ENCODE results near the gene LRP10. TPM values are rescaled to one million over a fixed set of nuclear protein-coding genes. Genes with fewer than 3 reads are reported as not detected.

LRP10 gene
- total RNA-seq, 4 donors from 2014 or later = 73.5 to 125 (median 96.6) TPM

DNA sequence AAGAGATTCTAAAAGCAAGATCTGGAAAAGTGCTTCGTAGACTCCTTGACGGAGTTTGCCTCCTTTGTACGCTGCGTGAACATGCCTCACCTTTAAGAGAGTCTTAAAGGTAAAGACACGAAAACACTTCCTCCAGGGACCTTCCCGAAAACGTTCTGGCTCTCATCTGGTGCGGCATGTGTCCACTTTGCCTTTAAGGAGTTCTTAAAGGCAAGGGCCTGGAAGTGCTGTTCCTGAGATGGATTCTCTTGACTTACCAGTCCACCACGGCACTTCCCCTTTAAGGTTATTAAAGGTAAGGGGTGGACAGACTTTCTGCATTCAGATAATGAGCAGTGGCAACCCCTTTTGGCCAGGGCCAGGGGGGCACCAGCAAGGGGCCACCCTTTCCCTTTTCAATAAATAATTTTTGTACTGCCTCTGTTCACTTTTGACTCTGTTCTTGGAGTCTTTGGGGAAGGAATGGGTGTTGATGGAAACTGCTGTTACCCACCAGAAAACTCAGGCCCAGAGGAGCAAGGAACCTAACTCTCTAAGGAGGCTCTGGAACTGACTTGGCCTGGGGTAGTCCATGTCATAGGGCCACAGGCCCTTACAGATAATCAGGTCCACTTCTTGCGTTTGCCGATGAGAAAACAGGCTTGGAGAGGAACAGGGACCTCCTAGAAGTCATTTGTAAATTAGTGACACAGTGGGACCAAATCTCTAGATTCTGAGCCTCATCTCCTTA, 15.9 kb downstream of the LRP10 start:
- ATAC-seq (ENCODE audit: low FRiP score) = peak; percentile 84
- no peak for DNase-seq (ENCODE audit: low spot score)
- TF ChIP-seq, protein P1, sequence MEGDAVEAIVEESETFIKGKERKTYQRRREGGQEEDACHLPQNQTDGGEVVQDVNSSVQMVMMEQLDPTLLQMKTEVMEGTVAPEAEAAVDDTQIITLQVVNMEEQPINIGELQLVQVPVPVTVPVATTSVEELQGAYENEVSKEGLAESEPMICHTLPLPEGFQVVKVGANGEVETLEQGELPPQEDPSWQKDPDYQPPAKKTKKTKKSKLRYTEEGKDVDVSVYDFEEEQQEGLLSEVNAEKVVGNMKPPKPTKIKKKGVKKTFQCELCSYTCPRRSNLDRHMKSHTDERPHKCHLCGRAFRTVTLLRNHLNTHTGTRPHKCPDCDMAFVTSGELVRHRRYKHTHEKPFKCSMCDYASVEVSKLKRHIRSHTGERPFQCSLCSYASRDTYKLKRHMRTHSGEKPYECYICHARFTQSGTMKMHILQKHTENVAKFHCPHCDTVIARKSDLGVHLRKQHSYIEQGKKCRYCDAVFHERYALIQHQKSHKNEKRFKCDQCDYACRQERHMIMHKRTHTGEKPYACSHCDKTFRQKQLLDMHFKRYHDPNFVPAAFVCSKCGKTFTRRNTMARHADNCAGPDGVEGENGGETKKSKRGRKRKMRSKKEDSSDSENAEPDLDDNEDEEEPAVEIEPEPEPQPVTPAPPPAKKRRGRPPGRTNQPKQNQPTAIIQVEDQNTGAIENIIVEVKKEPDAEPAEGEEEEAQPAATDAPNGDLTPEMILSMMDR (IDR thresholded peaks at IDR 0.05) = no peak

DNA sequence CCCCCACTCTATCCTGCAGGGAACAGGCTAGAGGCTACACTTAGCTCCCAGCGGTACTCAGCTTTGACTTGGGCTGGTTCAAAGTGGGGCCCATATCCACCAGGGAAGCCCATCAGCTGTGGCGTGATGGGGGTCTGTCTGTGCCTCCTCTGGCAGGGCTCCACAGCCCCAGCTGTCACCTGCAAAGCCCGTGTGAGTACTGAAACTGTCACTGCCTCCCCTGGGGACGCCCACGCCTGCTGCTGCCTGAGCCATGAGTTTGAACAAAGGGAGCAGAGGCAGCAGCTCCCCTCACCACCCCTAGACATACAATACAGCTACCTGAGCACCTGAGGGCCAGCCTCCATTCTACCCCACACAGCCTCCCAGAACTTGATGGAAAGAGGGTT, 16.4 kb downstream of the LRP10 start:
- DNase-seq (ENCODE audit: low spot score) = no peak
- TF ChIP-seq, protein P1 (IDR thresholded peaks at IDR 0.05) = no peak
- no peak for ATAC-seq (ENCODE audit: low FRiP score)

DNA sequence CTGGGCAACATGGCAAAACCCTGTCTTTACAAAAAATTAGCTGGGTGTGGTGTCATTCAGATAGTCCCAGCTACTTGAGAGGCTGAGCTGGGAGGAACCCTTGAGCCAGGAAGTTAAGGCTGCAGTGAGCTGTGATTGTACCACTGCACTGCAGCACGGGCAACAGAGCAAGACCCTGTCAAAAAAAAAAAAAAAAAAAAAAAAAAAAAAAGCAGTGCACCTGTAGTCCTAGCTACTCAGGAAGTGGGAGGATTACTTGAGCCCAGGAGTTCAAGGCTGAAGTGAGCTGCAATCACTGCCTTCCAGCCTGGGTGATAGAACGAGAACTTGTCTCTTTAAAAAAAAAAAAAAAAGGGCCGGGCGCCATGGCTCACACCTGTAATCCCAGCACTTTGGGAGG, 17.1 kb downstream of the LRP10 start:
- DNase-seq (ENCODE audit: low spot score) = no peak
- TF ChIP-seq, protein P1 (IDR thresholded peaks at IDR 0.05) = no peak
- ATAC-seq (ENCODE audit: low FRiP score) = no peak

DNA sequence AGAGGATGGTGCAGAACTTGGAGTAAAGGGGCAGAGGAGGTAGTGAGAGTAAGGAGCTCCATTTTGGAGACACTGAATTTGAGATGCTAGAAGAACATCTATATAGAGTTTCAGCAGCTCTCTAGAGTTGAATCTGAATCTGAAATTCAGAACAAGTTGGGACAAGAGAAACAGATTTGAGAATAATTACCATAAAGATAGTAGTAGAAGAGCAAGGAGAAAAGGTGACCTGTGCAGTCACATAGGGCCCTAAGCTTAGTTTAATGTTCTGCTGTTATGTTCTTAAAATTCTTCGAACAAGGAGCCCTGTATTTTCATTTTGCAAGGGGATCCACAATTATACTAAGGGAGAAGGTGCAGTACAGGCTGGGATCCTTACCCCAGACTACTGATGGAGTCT, 18.9 kb downstream of the LRP10 start:
- ATAC-seq (ENCODE audit: low FRiP score) (no peak), DNase-seq (ENCODE audit: low spot score) (no peak)
- TF ChIP-seq, protein P1 (IDR thresholded peaks at IDR 0.05) = no peak

DNA sequence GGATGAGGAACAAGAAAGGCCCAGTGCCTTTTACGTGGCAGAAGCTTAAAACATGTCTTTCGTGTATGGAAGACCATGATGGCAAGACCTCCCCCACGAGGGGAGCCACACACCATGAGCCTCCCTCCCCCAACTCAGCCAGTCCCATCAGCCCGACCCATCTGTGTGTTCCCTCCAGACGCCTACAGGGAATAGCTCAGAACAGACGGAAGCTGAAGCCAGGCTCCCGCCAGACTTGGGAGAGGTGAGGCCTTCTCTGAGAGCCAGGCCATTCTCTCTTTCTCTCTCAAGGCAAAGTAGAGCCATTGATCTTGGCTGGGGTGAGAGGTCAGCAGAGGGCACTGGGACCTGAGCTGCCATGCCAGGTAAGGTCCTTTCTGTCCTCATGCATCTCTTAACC, 20.9 kb downstream of the LRP10 start:
- DNase-seq (ENCODE audit: low spot score) (no peak), ATAC-seq (ENCODE audit: low FRiP score) (no peak)
- TF ChIP-seq, protein P1 (IDR thresholded peaks at IDR 0.05) = no peak

DNA sequence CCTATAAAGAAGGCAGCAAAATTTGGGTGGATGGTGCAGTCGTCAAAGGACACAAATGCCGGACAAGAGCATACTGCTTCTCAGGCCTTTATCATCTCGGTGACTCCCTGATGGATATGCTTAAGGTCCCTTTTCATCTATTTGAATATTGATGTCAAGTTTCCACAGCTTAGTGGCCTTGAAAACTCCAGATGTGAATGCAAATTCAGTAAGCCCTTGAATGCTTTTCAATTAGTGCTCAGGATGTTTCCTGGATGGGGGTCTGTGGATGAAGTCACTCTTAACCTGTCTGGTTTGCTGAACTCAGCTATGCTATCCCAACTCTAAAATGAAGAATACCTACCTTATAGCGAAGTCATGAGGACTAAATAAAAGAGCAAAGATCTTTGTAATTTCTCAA, 22.2 kb downstream of the LRP10 start:
- TF ChIP-seq, protein P1 (IDR thresholded peaks at IDR 0.05) = no peak
- DNase-seq (ENCODE audit: low spot score) (no peak), ATAC-seq (ENCODE audit: low FRiP score) (no peak)

DNA sequence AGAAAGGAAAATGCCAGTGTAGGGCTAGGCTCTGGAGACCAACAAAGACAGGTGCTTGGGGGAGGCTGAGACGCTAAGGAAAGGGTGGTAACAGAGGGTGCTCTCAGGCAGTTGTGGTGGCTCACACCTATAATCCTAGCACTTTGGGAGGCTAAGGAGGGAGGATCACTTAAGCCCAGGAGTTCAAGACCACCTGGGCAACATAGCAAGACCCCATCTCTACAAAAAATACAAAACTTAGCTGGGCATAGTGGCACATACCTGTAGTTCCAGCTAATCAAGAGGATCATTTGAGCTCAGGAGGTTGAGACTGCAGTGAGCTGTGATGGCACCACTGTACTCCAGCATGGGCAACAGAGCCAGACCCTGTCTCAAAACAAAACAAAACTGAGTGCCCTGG, 23.9 kb downstream of the LRP10 start:
- TF ChIP-seq, protein P1 (IDR thresholded peaks at IDR 0.05) = no peak
- ATAC-seq (ENCODE audit: low FRiP score) = no peak
- no peak for DNase-seq (ENCODE audit: low spot score)
